Muscle of leg (tissue), 10 donors: ENCODE data around the gene RRP9. TPM values are rescaled to one million over a fixed set of nuclear protein-coding genes. Genes with fewer than 3 reads are reported as not detected.

ENCODE experiments used
- DNase-seq: peaks from one replicate; pipeline ENCODE4 v3.0.0; 2013
- H3K27ac ChIP-seq: one replicate; pipeline ENCODE4 v1.5.1; 2013; ENCODE audit warnings: mild to moderate bottlenecking, low read length, control low read depth
- H3K27me3 ChIP-seq: one replicate; pipeline ENCODE4 v1.6.1; 2013; ENCODE audit warnings: low read length; ENCODE audit not compliant: control insufficient read depth, insufficient read depth
- H3K36me3 ChIP-seq: one replicate; pipeline ENCODE4 v1.6.1; 2013; ENCODE audit warnings: low read length; ENCODE audit not compliant: control insufficient read depth, insufficient read depth
- H3K4me1 ChIP-seq: one replicate; pipeline ENCODE4 v1.6.1; 2013; ENCODE audit warnings: low read length; ENCODE audit not compliant: control insufficient read depth, insufficient read depth
- H3K4me3 ChIP-seq: one replicate; pipeline ENCODE4 v1.5.1; 2013; ENCODE audit warnings: low read length, control low read depth
- H3K9me3 ChIP-seq: replicated peaks from 2 replicates; pipeline ENCODE4 v1.6.1; 2013; ENCODE audit warnings: low read depth, low read length; ENCODE audit not compliant: control insufficient read depth
- polyA plus RNA-seq, 8 donors: library from polyadenylated mRNA; unstranded; fragments of 120-200 nt; gene quantifications; one replicate each; pipeline versions ENCODE4 v1.2.1 to v1.2.3, GENCODE V29; 2013; ENCODE audit warnings: inconsistent platforms in 1 of 8, low replicate concordance in 1 of 8; ENCODE audit not compliant: insufficient read length in 8 of 8, insufficient read depth in 1 of 8
- total RNA-seq: library from RNA; stranded (reverse); fragments of 120-200 nt; gene quantifications from one replicate; pipeline ENCODE4 v1.2.4, GENCODE V29; 2013

Gene RRP9
- total and polyA plus RNA-seq, 9 donors = 14.1 to 18.3 (median 16.1) TPM

- no peaks in the 10 kb centered on the region for H3K36me3 ChIP-seq
- H3K4me1 ChIP-seq = no peaks in the 10 kb centered on the region
- no peaks in the 10 kb centered on the region for H3K27me3 ChIP-seq
- DNase-seq = no peak
- no peaks in the 10 kb centered on the region for H3K9me3 ChIP-seq
- no peak overlapping the region for H3K27ac ChIP-seq
- H3K4me3 ChIP-seq = no peak overlapping the region
These were observed 55.3 kb downstream of the RRP9 start for GRCh38 chr3:51886447-51886846.

Other genes with a start within 250 kb of the RRP9 start
- 0.31 TPM for gene GRM2, start 234.8 kb downstream of the RRP9 start, total RNA-seq
- under 1 TPM; 0.36 to 0.78 (median 0.54) TPM for gene GRM2, start 234.8 kb downstream of the RRP9 start, polyA plus RNA-seq
- gene IQCF6, start 162.7 kb downstream of the RRP9 start, total RNA-seq = not detected
- not detected for gene IQCF6, start 162.7 kb downstream of the RRP9 start, polyA plus RNA-seq
- gene IQCF2, start 80.3 kb downstream of the RRP9 start, total RNA-seq = not detected
- under 1 TPM in 1 of 8 donors, not detected in 7; 0.30 TPM for gene IQCF2, start 80.3 kb downstream of the RRP9 start, polyA plus RNA-seq
- gene IQCF5, start 66.3 kb downstream of the RRP9 start, total RNA-seq = not detected
- gene IQCF5, start 66.3 kb downstream of the RRP9 start, polyA plus RNA-seq = not detected
- not detected for gene IQCF1, start 38.6 kb downstream of the RRP9 start, total RNA-seq
- gene IQCF1, start 38.6 kb downstream of the RRP9 start, polyA plus RNA-seq = not detected
- 5.6 TPM for gene PARP3, start 459 bp upstream of the RRP9 start, total RNA-seq
- 1 to 10 TPM; 5.0 to 8.3 (median 6.3) TPM for gene PARP3, start 459 bp upstream of the RRP9 start, polyA plus RNA-seq
- gene GPR62, start 13.5 kb upstream of the RRP9 start, total RNA-seq = 0.13 TPM
- under 1 TPM; 0.18 to 0.59 (median 0.52) TPM for gene GPR62, start 13.5 kb upstream of the RRP9 start, polyA plus RNA-seq
- 48.0 TPM for gene PCBP4, start 25.6 kb upstream of the RRP9 start, total RNA-seq
- gene PCBP4, start 25.6 kb upstream of the RRP9 start, polyA plus RNA-seq = 10 to 100 TPM; 61.8 to 91.3 (median 74.4) TPM
- 11.8 TPM for gene ABHD14B, start 32.1 kb upstream of the RRP9 start, total RNA-seq
- 10 to 100 TPM; 18.5 to 30.2 (median 23.6) TPM for gene ABHD14B, start 32.1 kb upstream of the RRP9 start, polyA plus RNA-seq
- gene ABHD14A, start 33.2 kb upstream of the RRP9 start, total RNA-seq = 15.9 TPM
- 10 to 100 TPM; 11.1 to 17.6 (median 13.8) TPM for gene ABHD14A, start 33.2 kb upstream of the RRP9 start, polyA plus RNA-seq
- gene ACY1, start 41.6 kb upstream of the RRP9 start, total RNA-seq = 13.8 TPM
- 10 to 100 TPM; 10.2 to 20.7 (median 13.9) TPM for gene ACY1, start 41.6 kb upstream of the RRP9 start, polyA plus RNA-seq
- gene RPL29, start 54.0 kb upstream of the RRP9 start, total RNA-seq = 2,497 TPM
- gene RPL29, start 54.0 kb upstream of the RRP9 start, polyA plus RNA-seq = 1,000 to 10,000 TPM; 2,610 to 3,484 (median 2,959) TPM
- gene DUSP7, start 114.7 kb upstream of the RRP9 start, total RNA-seq = 14.0 TPM
- gene DUSP7, start 114.7 kb upstream of the RRP9 start, polyA plus RNA-seq = 10 to 100 TPM; 19.2 to 32.5 (median 26.5) TPM
- gene POC1A, start 212.5 kb upstream of the RRP9 start, total RNA-seq = 3.1 TPM
- 1 to 10 TPM; 4.2 to 7.5 (median 5.7) TPM for gene POC1A, start 212.5 kb upstream of the RRP9 start, polyA plus RNA-seq